HepG2 (cell line): Measurements from ENCODE around the gene CYP4A22. TPM values are rescaled to one million over a fixed set of nuclear protein-coding genes. Genes with fewer than 3 reads are reported as not detected.
"Not testable (repeated sequence)": the region's sequence is repeated elsewhere in the genome, so short reads cannot be mapped to it uniquely, and the experiment has no call there.

Experiments used
- ATAC-seq: fragments of 200-7000 bp; cut with Tn5 transposase; 3 replicates; pipeline ENCODE4 v1.9.1; 2020; ENCODE audit warnings: mild to moderate bottlenecking, moderate library complexity
- BruUV-seq: library from RNA; stranded (reverse); fragments of 400-500 nt; replicated peaks from 2 replicates; lab custom pipeline; 2021; lab: Mats Ljungman, UMichigan
- CTCF ChIA-PET: fragments of 300-600 bp; formaldehyde crosslinking; extraction: SDS; loops from one replicate; lab custom pipeline; 2021; ENCODE audit warnings: low total read pairs, inconsistent platforms, low intra/inter-chr PET ratio; lab: Yijun Ruan, JAX
- POLR2A ChIA-PET: fragments of 350-600 bp; sonication (Branson Sonifier 250); formaldehyde crosslinking; loops from one replicate; lab custom pipeline; 2020; ENCODE audit warnings: antibody characterized with exemption, inconsistent platforms; lab: Yijun Ruan, JAX
- DNase-seq: peaks from one replicate; pipeline ENCODE4 v3.0.0-alpha.2; 2015; ENCODE audit warnings: low spot score
- FAIRE-seq: peaks from 3 replicates; lab custom pipeline; 2011; peaks lifted over from hg19 to GRCh38; lab: Jason Lieb, UNC
- H2AFZ ChIP-seq: one replicate; pipeline ENCODE4 v1.6.1; 2011; ENCODE audit warnings: low read length, inconsistent platforms
- H3K27ac ChIP-seq: fragments of 300-600 bp; 3 replicates; pipeline ENCODE4 v1.8.0; 2011; ENCODE audit warnings: mixed run types, mild to moderate bottlenecking, mixed read lengths, low read length, inconsistent platforms; ENCODE audit not compliant: insufficient read depth; ENCODE audit errors: extremely low read length
- H3K27me3 ChIP-seq, 2 experiments: fragments of 200-600 bp in 1 of 2; 2 replicates in 1 of 2; 3 replicates in 1 of 2; pipeline versions ENCODE4 v1.6.0 to v1.8.0; 2011; ENCODE audit warnings: low read length in 2 of 2, mild to moderate bottlenecking in 2 of 2, moderate library complexity in 2 of 2, inconsistent platforms in 1 of 2; ENCODE audit not compliant: insufficient read depth in 2 of 2, control insufficient read depth in 1 of 2
- H3K36me3 ChIP-seq, 2 experiments: fragments of 200-600 bp in 1 of 2; replicated peaks in 1 of 2; 2 replicates in 1 of 2; 3 replicates in 1 of 2; pipeline versions ENCODE4 v1.5.1 to v1.8.0; 2011; ENCODE audit warnings: low read length in 2 of 2, inconsistent platforms in 1 of 2; ENCODE audit not compliant: insufficient read depth in 2 of 2, control insufficient read depth in 1 of 2
- H3K4me1 ChIP-seq: 2 replicates; pipeline ENCODE4 v1.5.1; 2012; ENCODE audit warnings: low read length, inconsistent platforms; ENCODE audit not compliant: insufficient read depth
- H3K4me2 ChIP-seq: 2 replicates; pipeline ENCODE4 v1.6.0; 2011; ENCODE audit warnings: low read depth, low read length, inconsistent platforms
- H3K4me3 ChIP-seq, 3 experiments: fragments of 200-600 bp in 1 of 3; sonication (generic), shearing (Covaris generic) in 1 of 3; replicated peaks in 1 of 3; 2 replicates each; pipeline ENCODE4 v1.5.1; 2011 to 2016; ENCODE audit warnings: low read length in 3 of 3, inconsistent platforms in 2 of 3, low read depth in 2 of 3, mild to moderate bottlenecking in 2 of 3, control low read depth in 1 of 3, mixed read lengths in 1 of 3; ENCODE audit not compliant: insufficient read depth in 1 of 3
- H3K79me2 ChIP-seq: one replicate; pipeline ENCODE4 v1.6.1; 2011; ENCODE audit warnings: low read length, inconsistent platforms; ENCODE audit not compliant: insufficient read depth
- H3K9ac ChIP-seq: 2 replicates; pipeline ENCODE4 v1.6.0; 2011; ENCODE audit warnings: mild to moderate bottlenecking, low read depth, low read length, inconsistent platforms; ENCODE audit not compliant: insufficient read depth
- H3K9me3 ChIP-seq: 2 replicates; pipeline ENCODE4 v1.5.1; 2012; ENCODE audit warnings: mild to moderate bottlenecking, low read length
- H4K20me1 ChIP-seq: 2 replicates; pipeline ENCODE4 v1.6.0; 2011; ENCODE audit warnings: inconsistent platforms, mild to moderate bottlenecking, low read length, moderate library complexity; ENCODE audit not compliant: insufficient read depth
- CREM ChIP-seq, 2 experiments: sonication (generic) in 1 of 2; formaldehyde crosslinking in 1 of 2; IDR thresholded peaks; 2 replicates each; pipeline versions ENCODE4 v1.4.0 to v1.6.1; 2016 to 2020; ENCODE audit warnings: antibody characterized with exemption in 1 of 2, mild to moderate bottlenecking in 1 of 2, missing genetic modification reagents in 1 of 2
- HMGXB4 ChIP-seq, 2 experiments: sonication (generic) in 1 of 2; formaldehyde crosslinking in 1 of 2; IDR thresholded peaks; 2 replicates each; pipeline versions ENCODE4 v1.4.0 to v1.6.1; 2018 to 2020; ENCODE audit warnings: missing genetic modification reagents in 2 of 2, borderline replicate concordance in 1 of 2, low read depth in 1 of 2, mild to moderate bottlenecking in 1 of 2, missing biosample characterization in 1 of 2
- JDP2 ChIP-seq: sonication (generic); formaldehyde crosslinking; IDR thresholded peaks from 2 replicates; pipeline ENCODE4 v1.8.1; 2022; ENCODE audit warnings: missing genetic modification reagents, borderline replicate concordance
- MLLT10 ChIP-seq: sonication (generic); formaldehyde crosslinking; IDR thresholded peaks from 2 replicates; pipeline ENCODE4 v1.4.0; 2020; ENCODE audit warnings: missing genetic modification reagents
- SMAD3 ChIP-seq: sonication (generic); formaldehyde crosslinking; IDR thresholded peaks from 2 replicates; pipeline ENCODE4 v1.4.0; 2020; ENCODE audit warnings: missing genetic modification reagents
- ZIK1 ChIP-seq: sonication (generic); formaldehyde crosslinking; IDR thresholded peaks from 2 replicates; pipeline ENCODE4 v1.5.0; 2020; ENCODE audit warnings: mild to moderate bottlenecking, low read depth, missing genetic modification reagents, borderline replicate concordance
- ZKSCAN5 ChIP-seq: sonication (generic); formaldehyde crosslinking; IDR thresholded peaks from 2 replicates; pipeline ENCODE4 v1.5.1; 2020; ENCODE audit warnings: mild to moderate bottlenecking, missing genetic modification reagents
- ZNF766 ChIP-seq: sonication (generic); formaldehyde crosslinking; IDR thresholded peaks from 2 replicates; pipeline ENCODE4 v1.5.0; 2020; ENCODE audit warnings: missing genetic modification reagents, borderline replicate concordance
- WGBS: methylation state at CpG from one replicate; pipeline ENCODE4 v1.1.6; 2017; ENCODE audit warnings: low lambda C conversion rate; 5-methylcytosine and 5-hydroxymethylcytosine counted together
- in situ Hi-C: cut with HindIII; loops from 2 replicates; pipeline ENCODE4 v1.10.0; 2017; ENCODE audit warnings: low pct_unique_long_range_greater_than_20kb; ENCODE audit not compliant: extremely low pct_ligation_motif_present
- intact Hi-C: fragments of 100-400 bp; cut with micrococcal nuclease; formaldehyde crosslinking; loops from one replicate; pipeline ENCODE4 v1.10.0; 2022; ENCODE audit not compliant: unreplicated experiment
- polyA plus RNA-seq, 8 experiments: library from polyadenylated mRNA; depleted of rRNA in 3 of 8; stranded (reverse) in 7 of 8; unstranded in 1 of 8; fragments of >200 nt; fragmentation: Illumina TruSeq in 4 of 8; extraction: Trizol in 4 of 8; gene quantifications; 2 replicates each; pipeline versions ENCODE4 v1.2.1 to v1.2.3, GENCODE V29; 2011 to 2016; ENCODE audit warnings: low read depth in 4 of 8, missing spikeins in 1 of 8, mixed read lengths in 1 of 8; ENCODE audit not compliant: insufficient read depth in 1 of 8
- total RNA-seq, 5 experiments: library from RNA; depleted of rRNA; stranded (reverse); fragments of >200 nt; fragmentation: Illumina TruSeq; extraction: Trizol; gene quantifications; 2 replicates each; pipeline ENCODE4 v1.2.3, GENCODE V29; 2016; ENCODE audit warnings: low read depth in 1 of 5

The CYP4A22 gene
- total and polyA plus RNA-seq, 2 of the 13 experiments (the other 11 are each of a cell fraction or from before 2014, with no cell fraction given), result not detected

GRCh38 chr1:47106792-47107191 is 30.4 kb upstream of the CYP4A22 start:
- Histone ChIP-seq H2AFZ (no peak overlapping the region), H3K27ac (no peak overlapping the region), H3K4me1 (no peaks in the 10 kb centered on the region), H4K20me1 (no peaks in the 10 kb centered on the region), H3K4me2 (no peak overlapping the region), H3K4me3 (no peak overlapping the region), H3K79me2 (no peaks in the 10 kb centered on the region), H3K9me3 (peaks cover 4% of the 10 kb centered on the region; the same call in 1 of the 2 replicates), H3K27me3 (no peaks in the 10 kb centered on the region), H3K9ac (no peak overlapping the region), H3K36me3 (no peaks in the 10 kb centered on the region)
- intact Hi-C loops (no loop called here), in situ Hi-C loops (no loop called here)
- 11% methylated on average over 3 of the region's 3 CpGs for WGBS
- no peak for TF ChIP-seq ZNF766 (CRISPR knock-in tag)
- no peak for TF ChIP-seq JDP2 (CRISPR knock-in tag)
- no peak for TF ChIP-seq ZKSCAN5 (CRISPR knock-in tag)
- TF ChIP-seq MLLT10 (CRISPR knock-in tag), result no peak
- no peak for TF ChIP-seq CREM (IDR thresholded peaks at IDR 0.05)
- no peak for TF ChIP-seq CREM (CRISPR knock-in tag; IDR thresholded peaks at IDR 0.05)
- no peak for TF ChIP-seq SMAD3 (CRISPR knock-in tag)
- no peak for TF ChIP-seq HMGXB4 (CRISPR knock-in tag; IDR thresholded peaks at IDR 0.05; ENCODE audit: borderline replicate concordance in 1 of 2, low read depth in 1 of 2)
- no peak for TF ChIP-seq ZIK1 (CRISPR knock-in tag)
- ATAC-seq (no peak), DNase-seq (no peak), FAIRE-seq (no peak)
- ChIA-PET CTCF (no interaction called here), POLR2A (no interaction called here)
- BruUV-seq, result no TSS peak

GRCh38 chr1:47107851-47108574 is 29.2 kb upstream of the CYP4A22 start:
- POLR2A ChIA-PET, H3K27ac ChIP-seq, CTCF ChIA-PET, intact Hi-C loops, ATAC-seq, BruUV-seq, in situ Hi-C loops, H3K9ac ChIP-seq, H4K20me1 ChIP-seq, H3K4me2 ChIP-seq, FAIRE-seq, H3K36me3 ChIP-seq, H3K4me1 ChIP-seq, H3K9me3 ChIP-seq, DNase-seq, H3K27me3 ChIP-seq, H3K79me2 ChIP-seq, H2AFZ ChIP-seq, H3K4me3 ChIP-seq: not testable (repeated sequence)
- 39% methylated on average over 8 of the region's 10 CpGs for WGBS

- H3K79me2 ChIP-seq, ATAC-seq, H3K4me3 ChIP-seq, H4K20me1 ChIP-seq, in situ Hi-C loops, FAIRE-seq, H3K36me3 ChIP-seq, H3K27ac ChIP-seq, DNase-seq, H3K9ac ChIP-seq, H3K4me1 ChIP-seq, CTCF ChIA-PET, H3K9me3 ChIP-seq, H3K4me2 ChIP-seq, BruUV-seq, H2AFZ ChIP-seq, intact Hi-C loops, H3K27me3 ChIP-seq, POLR2A ChIA-PET: not testable (repeated sequence)
Observed at GRCh38 chr1:47109482-47109881, 27.8 kb upstream of the CYP4A22 start.
